ENCODE measurements around the gene RPL23.

RPL23 gene

GRCh38 chr17:38798614-38799500 lies 54.7 kb downstream of the RPL23 start:
- peak overlapping the region; percentile 80 to 89 for H3K4me3 ChIP-seq (replicated peaks in 1 of 2; ENCODE audit: low read depth in 2 of 2, low read length in 2 of 2)
- no peak for TF ChIP-seq CTCF (IDR thresholded peaks at IDR 0.05; ENCODE audit: low read depth, low read length)
- peak; percentile 47 to 50 for DNase-seq (ENCODE audit: low read depth in 2 of 2)
